Activated CD4-positive, alpha-beta T cell treated with anti-CD3 and anti-CD28 coated beads, Interleukin-2, amount 10 ng/mL, durations not matched to agents 7 days and 5 days (primary cell): ENCODE measurements around the gene RAD23A. TPM values are rescaled to one million over a fixed set of nuclear protein-coding genes. Genes with fewer than 3 reads are reported as not detected.
"Not testable (repeated sequence)": the region's sequence is repeated elsewhere in the genome, so short reads cannot be mapped to it uniquely, and the experiment has no call there.

ENCODE experiments used
- CTCF ChIA-PET: fragments of 350-600 bp; sonication (Branson Sonifier 250); formaldehyde crosslinking; loops from one replicate; lab custom pipeline; 2021; ENCODE audit warnings: antibody characterized with exemption; lab: Charles Lee
- POLR2A ChIA-PET: fragments of 350-600 bp; sonication (Branson Sonifier 250); formaldehyde crosslinking; loops from one replicate; lab custom pipeline; 2021; ENCODE audit warnings: antibody characterized with exemption; lab: Charles Lee
- DNase-seq: peaks from one replicate; pipeline ENCODE4 v3.0.0-alpha.2; 2020
- H3K27ac Mint-ChIP-seq: one replicate; pipeline ENCODE4 v1.8.0; 2021; ENCODE audit warnings: mild to moderate bottlenecking, moderate library complexity, mixed read lengths
- H3K27me3 Mint-ChIP-seq: one replicate; pipeline ENCODE4 v1.8.0; 2021; ENCODE audit warnings: mixed read lengths
- H3K36me3 Mint-ChIP-seq: one replicate; pipeline ENCODE4 v1.8.0; 2021; ENCODE audit warnings: low read depth, mixed read lengths
- H3K4me1 Mint-ChIP-seq: one replicate; pipeline ENCODE4 v1.8.0; 2021; ENCODE audit warnings: mixed read lengths
- H3K4me3 Mint-ChIP-seq: one replicate; pipeline ENCODE4 v1.8.0; 2021; ENCODE audit warnings: mild to moderate bottlenecking, moderate library complexity, mixed read lengths
- H3K9me3 Mint-ChIP-seq: one replicate; pipeline ENCODE4 v1.8.0; 2021; ENCODE audit warnings: mixed read lengths
- total RNA-seq, 2 experiments: library from RNA; stranded (reverse); gene quantifications; one replicate each; pipeline ENCODE4 v1.2.3, GENCODE V29; 2021

Gene RAD23A
- total RNA-seq, 2 experiments from 2014 or later: 120 to 131 TPM

DNA sequence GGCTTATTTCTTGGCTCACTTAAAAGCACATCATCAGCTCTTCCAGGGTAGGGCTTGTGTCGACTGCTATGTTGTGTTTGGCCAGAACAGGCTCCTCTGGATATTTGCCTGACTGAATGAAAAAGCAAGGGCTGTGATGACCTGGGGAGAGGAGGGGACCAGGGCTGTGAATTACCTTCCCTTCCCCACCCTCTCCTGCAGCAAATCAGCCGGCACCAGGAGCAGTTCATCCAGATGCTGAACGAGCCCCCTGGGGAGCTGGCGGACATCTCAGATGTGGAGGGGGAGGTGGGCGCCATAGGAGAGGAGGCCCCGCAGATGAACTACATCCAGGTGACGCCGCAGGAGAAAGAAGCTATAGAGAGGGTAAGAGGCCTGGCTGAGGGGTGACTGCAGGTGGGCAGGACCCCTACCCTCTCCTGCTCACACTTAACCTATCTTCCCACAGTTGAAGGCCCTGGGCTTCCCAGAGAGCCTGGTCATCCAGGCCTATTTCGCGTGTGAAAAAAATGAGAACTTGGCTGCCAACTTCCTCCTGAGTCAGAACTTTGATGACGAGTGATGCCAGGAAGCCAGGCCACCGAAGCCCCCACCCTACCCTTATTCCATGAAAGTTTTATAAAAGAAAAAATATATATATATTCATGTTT is 7.0 kb downstream of the RAD23A start:
- CTCF ChIA-PET: interaction anchor here (0.8 to 7.2 kb wide), 4 partner anchors 13 to 109 kb away, joined by 3 to 32 read pairs (median 18); no protein-coding TSS in a partner anchor
- no peak overlapping the region for H3K27ac Mint-ChIP-seq
- H3K4me3 Mint-ChIP-seq: no peak overlapping the region
- H3K36me3 Mint-ChIP-seq: peaks cover 49% of the 10 kb centered on the region
- no peak for DNase-seq
- POLR2A ChIA-PET: no interaction called here
- H3K27me3 Mint-ChIP-seq: no peaks in the 10 kb centered on the region
- H3K4me1 Mint-ChIP-seq: peaks cover 44% of the 10 kb centered on the region
- H3K9me3 Mint-ChIP-seq: no peaks in the 10 kb centered on the region

GRCh38 chr19:12953138-12953798 is 7.6 kb downstream of the RAD23A start:
- POLR2A ChIA-PET: no interaction called here
- no peak for DNase-seq
- CTCF ChIA-PET: interaction anchor here (0.5 to 4.4 kb wide), 3 partner anchors 12 to 68 kb away, joined by 4 to 32 read pairs (median 4); no protein-coding TSS in a partner anchor
- peaks cover 43% of the 10 kb centered on the region for H3K36me3 Mint-ChIP-seq
- no peaks in the 10 kb centered on the region for H3K27me3 Mint-ChIP-seq
- no peak overlapping the region for H3K27ac Mint-ChIP-seq
- H3K4me1 Mint-ChIP-seq: peaks cover 43% of the 10 kb centered on the region
- no peak overlapping the region for H3K4me3 Mint-ChIP-seq
- no peaks in the 10 kb centered on the region for H3K9me3 Mint-ChIP-seq

- Mint-ChIP-seq H3K27ac (peak overlapping the region; percentile 80), H3K36me3 (peaks cover 37% of the 10 kb centered on the region), H3K9me3 (no peaks in the 10 kb centered on the region), H3K4me3 (no peak overlapping the region), H3K4me1 (peaks cover 44% of the 10 kb centered on the region), H3K27me3 (no peaks in the 10 kb centered on the region)
- POLR2A ChIA-PET: interaction anchor here (0.8 kb wide), 1 partner anchor 162 kb away, joined by 10 read pairs; no protein-coding TSS in a partner anchor
- DNase-seq: no peak
- CTCF ChIA-PET: interaction anchor here (1.0 to 4.4 kb wide), 2 partner anchors 11 to 69 kb away, joined by 4 to 32 read pairs; no protein-coding TSS in a partner anchor
Measured at GRCh38 chr19:12953799-12954611, 8.3 kb downstream of the RAD23A start.

DNA sequence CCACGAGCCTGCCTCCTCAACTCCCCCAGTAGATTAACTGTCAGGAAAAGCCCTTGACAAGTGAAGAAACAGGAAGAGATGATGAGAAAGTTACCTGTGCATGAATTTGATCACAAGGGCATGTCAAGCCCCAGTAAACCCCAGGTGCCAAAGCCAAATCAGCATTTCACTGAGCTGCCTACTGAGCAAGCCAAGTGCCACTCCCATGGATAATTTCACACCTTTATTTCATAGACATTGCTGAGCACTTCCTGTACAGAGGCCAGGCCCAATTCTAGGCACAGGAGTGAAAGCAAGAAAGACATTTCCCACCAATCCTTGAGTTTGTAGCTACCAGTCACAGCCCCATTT is 8.9 kb downstream of the RAD23A start:
- CTCF ChIA-PET: interaction anchor here (4.4 kb wide), 1 partner anchor 11 kb away, joined by 32 read pairs; no protein-coding TSS in a partner anchor
- no peak overlapping the region for H3K4me3 Mint-ChIP-seq
- no peak for DNase-seq
- peaks cover 44% of the 10 kb centered on the region for H3K4me1 Mint-ChIP-seq
- H3K9me3 Mint-ChIP-seq: no peaks in the 10 kb centered on the region
- peaks cover 37% of the 10 kb centered on the region for H3K36me3 Mint-ChIP-seq
- no peaks in the 10 kb centered on the region for H3K27me3 Mint-ChIP-seq
- POLR2A ChIA-PET: no interaction called here
- peak overlapping the region; percentile 80 for H3K27ac Mint-ChIP-seq

DNA sequence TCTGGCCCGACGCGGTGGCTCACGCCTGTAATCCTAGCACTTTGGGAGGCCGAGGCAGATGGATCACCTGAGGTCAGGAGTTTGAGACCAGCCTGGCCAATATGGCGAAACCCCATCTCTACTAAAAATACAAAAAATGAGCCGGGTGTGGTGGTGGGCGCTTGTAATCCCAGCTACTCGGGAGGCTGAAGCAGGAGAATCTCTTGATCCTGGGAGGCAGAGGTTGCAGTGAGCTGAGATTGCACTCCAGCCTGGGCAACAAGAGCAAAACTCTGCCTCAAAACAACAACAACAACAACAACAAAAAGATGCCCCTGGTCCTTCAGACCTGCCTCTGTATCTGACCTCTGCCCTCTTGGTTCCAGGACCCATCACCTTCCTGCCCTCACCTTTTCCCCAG is 9.9 kb downstream of the RAD23A start:
- peaks cover 40% of the 10 kb centered on the region for H3K4me1 Mint-ChIP-seq
- not testable (repeated sequence) for DNase-seq, H3K27me3 Mint-ChIP-seq, H3K9me3 Mint-ChIP-seq
- peak overlapping the region; percentile 84 for H3K4me3 Mint-ChIP-seq
- POLR2A ChIA-PET: interaction anchor here (0.6 kb wide), 1 partner anchor 122 kb away, joined by 3 read pairs; no protein-coding TSS in a partner anchor
- H3K27ac Mint-ChIP-seq: peak overlapping the region; percentile 90
- peaks cover 30% of the 10 kb centered on the region for H3K36me3 Mint-ChIP-seq
- CTCF ChIA-PET: interaction anchor here (4.4 kb wide), 1 partner anchor 10 kb away, joined by 32 read pairs; no protein-coding TSS in a partner anchor

DNA sequence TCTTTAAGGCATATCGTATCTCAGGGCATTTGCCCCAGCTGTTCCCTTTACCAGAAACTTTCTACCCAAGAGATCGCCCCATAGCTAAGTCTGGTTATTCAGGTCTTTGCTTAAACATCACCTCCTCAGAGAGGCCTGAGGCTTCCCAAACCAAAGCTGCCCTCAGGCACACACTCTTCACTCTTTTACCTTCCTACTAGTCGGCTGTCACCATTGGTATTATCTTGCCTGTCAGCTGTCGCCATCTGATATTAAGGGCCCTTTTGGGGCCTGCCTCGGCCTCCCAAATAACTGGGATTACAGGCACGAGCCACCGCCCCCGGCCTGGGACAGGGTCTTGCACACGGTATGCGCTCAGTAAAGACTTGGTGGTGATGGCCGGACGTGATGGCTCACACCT is 10.3 kb downstream of the RAD23A start:
- no peak for DNase-seq
- Mint-ChIP-seq H3K4me1 (peaks cover 37% of the 10 kb centered on the region), H3K9me3 (no peaks in the 10 kb centered on the region), H3K27ac (peak overlapping the region; percentile 90), H3K4me3 (peak overlapping the region; percentile 84), H3K36me3 (peaks cover 26% of the 10 kb centered on the region), H3K27me3 (no peaks in the 10 kb centered on the region)
- POLR2A ChIA-PET: interaction anchor here (0.6 kb wide), 1 partner anchor 121 kb away, joined by 3 read pairs; no protein-coding TSS in a partner anchor
- CTCF ChIA-PET: interaction anchor here (4.4 kb wide), 1 partner anchor 9 kb away, joined by 32 read pairs; no protein-coding TSS in a partner anchor

DNA sequence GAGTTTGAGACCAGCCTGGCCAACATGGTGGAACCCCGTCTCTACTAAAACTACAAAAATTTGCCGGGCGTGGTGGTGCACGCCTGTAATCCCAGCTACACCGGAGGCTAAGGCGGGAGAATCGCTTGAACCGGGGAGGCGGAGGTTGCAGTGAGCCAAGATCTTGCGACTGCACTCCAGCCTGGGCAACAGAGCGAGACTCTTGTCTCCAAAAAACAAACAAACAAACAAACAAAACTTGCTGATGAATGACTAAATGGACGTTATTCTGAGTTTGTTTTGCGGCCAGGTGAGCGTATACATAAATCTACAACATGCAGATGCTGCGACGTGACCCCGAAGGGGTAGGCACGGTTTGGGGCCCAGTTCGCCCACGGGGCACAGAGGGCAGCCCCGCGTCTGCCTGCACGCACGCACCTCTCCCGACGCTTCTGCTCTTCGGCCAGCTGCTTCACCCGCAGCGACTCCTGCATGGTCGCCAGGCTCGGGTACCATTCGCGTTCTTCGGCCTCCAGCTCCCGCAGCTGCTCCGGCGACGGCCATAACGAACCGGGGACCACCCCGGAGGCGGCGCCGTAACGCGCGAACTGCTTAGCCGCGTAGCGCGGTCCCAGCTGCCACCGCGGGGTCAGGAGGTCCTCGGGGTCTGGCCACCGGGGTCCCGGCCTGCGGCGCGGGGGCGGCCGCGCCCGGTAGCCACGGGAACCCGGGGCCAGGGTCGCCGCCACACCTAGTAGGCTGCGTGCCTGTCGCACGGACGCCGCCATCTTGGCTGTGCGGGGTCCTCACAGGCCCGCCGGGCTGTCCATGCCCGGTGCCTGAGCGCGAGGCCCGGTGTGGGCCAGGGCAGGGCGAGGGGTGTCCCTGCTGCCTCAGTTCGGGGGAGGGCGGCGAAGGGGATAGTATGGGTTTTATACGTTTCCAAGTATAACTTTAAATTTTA is 11.1 kb downstream of the RAD23A start, which contains the start of gene GADD45GIP1:
Gene GADD45GIP1 (minus strand): TSS at position 778 of the 943 bp plus-strand sequence. CDS start 11 bp downstream, at position 767.
- Mint-ChIP-seq H3K4me1 (peaks cover 32% of the 10 kb centered on the region), H3K36me3 (peaks cover 20% of the 10 kb centered on the region), H3K27ac (peak within 1 kb of the TSS; percentile 98), H3K27me3 (no peaks in the 10 kb centered on the region), H3K9me3 (no peaks in the 10 kb centered on the region), H3K4me3 (peak within 1 kb of the TSS; percentile 87)
- ChIA-PET CTCF (interaction anchor here (0.6 to 4.4 kb wide), 2 partner anchors 9 to 149 kb away, joined by 3 to 32 read pairs; no protein-coding TSS in a partner anchor), POLR2A (interaction anchor here (0.6 kb wide), 1 partner anchor 120 kb away, joined by 3 read pairs; no protein-coding TSS in a partner anchor)
- DNase-seq: peak; percentile 84

GRCh38 chr19:12957389-12957952 is 11.8 kb downstream of the RAD23A start:
- POLR2A ChIA-PET, DNase-seq, H3K9me3 Mint-ChIP-seq, H3K27me3 Mint-ChIP-seq: not testable (repeated sequence)
- peak overlapping the region; percentile 87 for H3K4me3 Mint-ChIP-seq
- peaks cover 17% of the 10 kb centered on the region for H3K36me3 Mint-ChIP-seq
- CTCF ChIA-PET: interaction anchor here (4.4 kb wide), 1 partner anchor 8 kb away, joined by 32 read pairs; no protein-coding TSS in a partner anchor
- peaks cover 29% of the 10 kb centered on the region for H3K4me1 Mint-ChIP-seq
- peak overlapping the region; percentile 98 for H3K27ac Mint-ChIP-seq

DNA sequence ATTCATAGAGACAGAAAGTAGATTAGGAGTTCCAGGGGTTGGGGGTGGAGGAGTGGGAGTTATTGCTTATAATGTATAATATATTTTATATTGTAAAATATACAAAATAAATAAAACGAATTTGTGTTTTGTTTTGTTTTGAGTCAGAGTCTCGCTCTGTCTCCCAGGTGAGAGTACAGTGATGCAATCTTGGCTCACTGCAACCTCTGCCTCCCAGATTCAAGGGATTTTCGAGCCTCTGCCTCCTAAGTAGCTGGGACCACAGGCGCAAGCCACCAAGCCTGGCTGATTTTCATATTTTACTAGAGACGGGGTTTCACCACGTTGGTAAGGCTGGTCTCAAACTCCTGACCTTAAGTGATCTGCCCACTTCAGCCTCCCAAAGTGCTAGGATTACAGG is 13.8 kb downstream of the RAD23A start:
- Mint-ChIP-seq H3K27ac (no peak overlapping the region), H3K36me3 (peaks cover 6% of the 10 kb centered on the region), H3K27me3 (no peaks in the 10 kb centered on the region), H3K9me3 (no peaks in the 10 kb centered on the region), H3K4me3 (no peak overlapping the region), H3K4me1 (peaks cover 23% of the 10 kb centered on the region)
- no peak for DNase-seq
- ChIA-PET CTCF (interaction anchor here (1.0 to 1.7 kb wide), 2 partner anchors 10 to 74 kb away, joined by 3 to 5 read pairs; partner anchors contain the start of gene DAND5), POLR2A (no interaction called here)

DNA sequence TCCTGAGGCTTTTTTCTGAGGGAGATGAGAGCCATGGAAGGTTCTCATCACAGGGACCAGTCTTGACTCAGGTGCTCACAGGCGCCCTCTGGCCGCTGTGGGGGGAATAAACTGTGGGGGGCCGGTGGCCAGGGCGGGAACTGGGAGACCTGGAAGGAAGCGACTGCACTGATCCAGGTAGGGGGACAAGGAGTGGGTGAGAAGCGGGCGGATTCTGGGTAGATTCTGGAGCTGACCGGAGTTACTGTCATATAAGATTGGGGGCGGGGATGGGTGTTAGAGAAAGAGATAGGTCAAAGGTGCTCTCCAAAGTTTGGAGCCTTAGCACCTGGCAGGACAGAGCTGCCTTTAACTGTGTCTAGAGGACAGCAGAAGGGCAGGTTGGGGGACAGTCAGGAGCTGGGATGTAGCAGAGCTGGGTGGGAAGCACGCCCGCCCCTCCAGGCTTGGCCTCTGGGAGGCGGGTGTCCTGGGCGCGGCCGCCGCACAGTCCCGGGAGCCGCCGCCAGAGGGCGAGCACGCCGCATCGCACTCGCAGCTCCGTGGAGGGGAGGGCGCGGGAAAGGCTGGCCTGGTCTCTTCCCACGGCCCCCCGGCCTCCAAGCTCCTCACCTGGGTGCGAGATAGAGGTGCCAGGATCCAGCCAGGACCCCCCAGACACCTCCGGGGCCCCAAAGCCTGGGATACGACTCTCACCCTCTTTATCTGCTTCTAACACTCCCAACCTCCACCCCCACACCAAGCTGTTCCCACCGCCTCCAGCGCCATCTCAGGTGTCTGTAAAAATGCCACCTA is 19.6 kb downstream of the RAD23A start:
- H3K27me3 Mint-ChIP-seq: no peaks in the 10 kb centered on the region
- H3K27ac Mint-ChIP-seq: peak overlapping the region; percentile 80
- H3K36me3 Mint-ChIP-seq: no peaks in the 10 kb centered on the region
- H3K4me3 Mint-ChIP-seq: peak overlapping the region; percentile 75
- no peaks in the 10 kb centered on the region for H3K9me3 Mint-ChIP-seq
- POLR2A ChIA-PET: interaction anchor here (0.6 to 2.0 kb wide), 3 partner anchors 58 to 144 kb away, joined by 3 to 6 read pairs (median 4); no protein-coding TSS in a partner anchor
- CTCF ChIA-PET: interaction anchor here (0.5 to 5.9 kb wide), 71 partner anchors 10 to 289 kb away, joined by 3 to 98 read pairs (median 4); partner anchors contain the start of genes FARSA, GADD45GIP1, GCDH and IER2
- peaks cover 8% of the 10 kb centered on the region for H3K4me1 Mint-ChIP-seq
- DNase-seq: peak; percentile 82
